Liver (tissue), 3 donors: ENCODE data around the gene NUP35.

Experiments
- EGR1 ChIP-seq, 2 donors: IDR thresholded peaks; 2 replicates each; pipeline ENCODE4 v1.6.1; 2016 to 2018; ENCODE audit warnings: antibody characterized with exemption in 2 of 2, low read depth in 2 of 2
- FOXA2 ChIP-seq: IDR thresholded peaks from 2 replicates; pipeline ENCODE4 v1.6.1; 2016; ENCODE audit warnings: antibody characterized with exemption
- GABPA ChIP-seq, 2 donors: IDR thresholded peaks in 1 of 2; conservative IDR thresholded peaks in 1 of 2; 2 replicates each; pipeline ENCODE4 v1.6.1; 2016; ENCODE audit warnings: antibody characterized with exemption in 2 of 2, mild to moderate bottlenecking in 1 of 2, moderate library complexity in 1 of 2
- HNF4A ChIP-seq, 2 donors: conservative IDR thresholded peaks; 2 replicates each; pipeline ENCODE4 v1.6.1; 2016; ENCODE audit warnings: antibody characterized with exemption in 2 of 2, mild to moderate bottlenecking in 2 of 2
- NR2F2 ChIP-seq: IDR thresholded peaks from 2 replicates; pipeline ENCODE4 v1.6.1; 2016; ENCODE audit warnings: antibody characterized with exemption
- TAF1 ChIP-seq: conservative IDR thresholded peaks from 2 replicates; pipeline ENCODE4 v1.6.1; 2016; ENCODE audit warnings: antibody characterized with exemption, mild to moderate bottlenecking
- YY1 ChIP-seq: IDR thresholded peaks from 2 replicates; pipeline ENCODE4 v1.6.1; 2016; ENCODE audit warnings: antibody characterized with exemption, mild to moderate bottlenecking
- TF ChIP-seq, protein P1 (sequence below): fragments of 150-350 bp; IDR thresholded peaks from 2 replicates; pipeline ENCODE4 v1.5.1; 2017; ENCODE audit warnings: improper control_type of control experiment, low read depth, low read length; ENCODE audit not compliant: missing input control
- TF ChIP-seq, protein P2 (sequence below): IDR thresholded peaks from 2 replicates; pipeline ENCODE4 v1.6.1; 2016; ENCODE audit warnings: antibody characterized with exemption
- donor health status: healthy.
- donor health status: healthy.

DNA sequence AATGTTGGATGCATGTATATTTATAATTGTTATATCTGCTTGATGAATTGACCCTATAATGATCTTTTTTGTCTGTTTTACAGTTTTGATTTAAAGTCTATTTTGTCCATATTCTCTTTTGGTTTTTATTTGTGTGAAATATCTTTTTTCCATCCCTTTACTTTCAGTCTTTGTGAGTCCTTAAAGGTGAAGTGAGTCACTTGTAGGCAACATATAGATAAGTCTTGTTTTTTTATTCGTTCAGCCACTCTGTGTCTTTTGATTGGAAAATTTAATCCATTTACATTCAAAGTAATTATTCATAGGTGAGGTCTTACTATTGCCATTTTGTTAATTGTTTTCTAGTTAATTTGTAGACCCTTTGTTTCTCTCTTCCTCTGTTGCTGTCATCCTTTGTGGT, 62.5 kb downstream of the NUP35 start:
- TF ChIP-seq, protein P1, sequence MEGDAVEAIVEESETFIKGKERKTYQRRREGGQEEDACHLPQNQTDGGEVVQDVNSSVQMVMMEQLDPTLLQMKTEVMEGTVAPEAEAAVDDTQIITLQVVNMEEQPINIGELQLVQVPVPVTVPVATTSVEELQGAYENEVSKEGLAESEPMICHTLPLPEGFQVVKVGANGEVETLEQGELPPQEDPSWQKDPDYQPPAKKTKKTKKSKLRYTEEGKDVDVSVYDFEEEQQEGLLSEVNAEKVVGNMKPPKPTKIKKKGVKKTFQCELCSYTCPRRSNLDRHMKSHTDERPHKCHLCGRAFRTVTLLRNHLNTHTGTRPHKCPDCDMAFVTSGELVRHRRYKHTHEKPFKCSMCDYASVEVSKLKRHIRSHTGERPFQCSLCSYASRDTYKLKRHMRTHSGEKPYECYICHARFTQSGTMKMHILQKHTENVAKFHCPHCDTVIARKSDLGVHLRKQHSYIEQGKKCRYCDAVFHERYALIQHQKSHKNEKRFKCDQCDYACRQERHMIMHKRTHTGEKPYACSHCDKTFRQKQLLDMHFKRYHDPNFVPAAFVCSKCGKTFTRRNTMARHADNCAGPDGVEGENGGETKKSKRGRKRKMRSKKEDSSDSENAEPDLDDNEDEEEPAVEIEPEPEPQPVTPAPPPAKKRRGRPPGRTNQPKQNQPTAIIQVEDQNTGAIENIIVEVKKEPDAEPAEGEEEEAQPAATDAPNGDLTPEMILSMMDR, result no peak
- TF ChIP-seq TAF1, result no peak
- no peak for TF ChIP-seq EGR1 (IDR thresholded peaks at IDR 0.05; ENCODE audit: low read depth in 2 of 2)
- TF ChIP-seq GABPA (IDR thresholded peaks at IDR 0.05 in 1 of 2, conservative IDR thresholded peaks at IDR 0.05 in 1 of 2), result no peak
- no peak for TF ChIP-seq FOXA2
- TF ChIP-seq YY1, result no peak
- TF ChIP-seq, protein P2, sequence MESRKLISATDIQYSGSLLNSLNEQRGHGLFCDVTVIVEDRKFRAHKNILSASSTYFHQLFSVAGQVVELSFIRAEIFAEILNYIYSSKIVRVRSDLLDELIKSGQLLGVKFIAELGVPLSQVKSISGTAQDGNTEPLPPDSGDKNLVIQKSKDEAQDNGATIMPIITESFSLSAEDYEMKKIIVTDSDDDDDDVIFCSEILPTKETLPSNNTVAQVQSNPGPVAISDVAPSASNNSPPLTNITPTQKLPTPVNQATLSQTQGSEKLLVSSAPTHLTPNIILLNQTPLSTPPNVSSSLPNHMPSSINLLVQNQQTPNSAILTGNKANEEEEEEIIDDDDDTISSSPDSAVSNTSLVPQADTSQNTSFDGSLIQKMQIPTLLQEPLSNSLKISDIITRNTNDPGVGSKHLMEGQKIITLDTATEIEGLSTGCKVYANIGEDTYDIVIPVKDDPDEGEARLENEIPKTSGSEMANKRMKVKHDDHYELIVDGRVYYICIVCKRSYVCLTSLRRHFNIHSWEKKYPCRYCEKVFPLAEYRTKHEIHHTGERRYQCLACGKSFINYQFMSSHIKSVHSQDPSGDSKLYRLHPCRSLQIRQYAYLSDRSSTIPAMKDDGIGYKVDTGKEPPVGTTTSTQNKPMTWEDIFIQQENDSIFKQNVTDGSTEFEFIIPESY, result no peak
- no peak for TF ChIP-seq NR2F2
- no peak for TF ChIP-seq HNF4A (conservative IDR thresholded peaks at IDR 0.05)
